CD14-positive monocyte (primary cell): ENCODE results near the gene ITPR3. TPM values are rescaled to one million over a fixed set of nuclear protein-coding genes. Genes with fewer than 3 reads are reported as not detected.

Experiments
- DNase-seq, 3 donors: peaks; one replicate each; pipeline ENCODE4 v3.0.0-alpha.2; 2011 to 2022
- H2AFZ ChIP-seq: 2 replicates; pipeline ENCODE4 v1.6.0; 2012; ENCODE audit warnings: mild to moderate bottlenecking, low read depth, low read length, inconsistent platforms; ENCODE audit not compliant: insufficient read depth, poor library complexity, severe bottlenecking
- H3K27ac ChIP-seq, 2 donors: 1 replicate in 1 of 2; 2 replicates in 1 of 2; pipeline ENCODE4 v1.5.1; 2012 to 2013; ENCODE audit warnings: low read length in 2 of 2, control low read depth in 1 of 2, inconsistent platforms in 1 of 2, low read depth in 1 of 2, mild to moderate bottlenecking in 1 of 2
- H3K27me3 ChIP-seq, 2 donors: one replicate each; pipeline versions ENCODE4 v1.6.0 to v1.6.1; 2011 to 2013; ENCODE audit warnings: low read length in 2 of 2; ENCODE audit not compliant: control insufficient read depth in 2 of 2, insufficient read depth in 2 of 2
- H3K36me3 ChIP-seq, 2 donors: replicated peaks in 1 of 2; 1 replicate in 1 of 2; 2 replicates in 1 of 2; pipeline versions ENCODE4 v1.5.1 to v1.6.1; 2012 to 2013; ENCODE audit warnings: low read length in 2 of 2, control low read depth in 1 of 2, inconsistent platforms in 1 of 2, mild to moderate bottlenecking in 1 of 2; ENCODE audit not compliant: insufficient read depth in 2 of 2, control insufficient read depth in 1 of 2
- H3K4me1 ChIP-seq, 2 donors: 1 replicate in 1 of 2; 2 replicates in 1 of 2; pipeline versions ENCODE4 v1.5.1 to v1.6.1; 2012 to 2013; ENCODE audit warnings: low read length in 2 of 2, control low read depth in 1 of 2, inconsistent platforms in 1 of 2, mild to moderate bottlenecking in 1 of 2, moderate library complexity in 1 of 2; ENCODE audit not compliant: insufficient read depth in 2 of 2, control insufficient read depth in 1 of 2
- H3K4me2 ChIP-seq: replicated peaks from 2 replicates; pipeline ENCODE3; 2012; ENCODE audit warnings: low read length, moderate library complexity, mild to moderate bottlenecking; ENCODE audit not compliant: poor library complexity, severe bottlenecking; ENCODE audit errors: extremely low read depth
- H3K4me3 ChIP-seq, 3 experiments: fragments of 200-600 bp in 1 of 3; sonication (generic) in 1 of 3; replicated peaks in 1 of 3; 1 replicate in 2 of 3; 2 replicates in 1 of 3; pipeline ENCODE4 v1.5.1; 2011 to 2013; ENCODE audit warnings: low read length in 3 of 3, mild to moderate bottlenecking in 3 of 3, control low read depth in 2 of 3, low read depth in 2 of 3, inconsistent platforms in 1 of 3, moderate library complexity in 1 of 3
- H3K79me2 ChIP-seq: 2 replicates; pipeline ENCODE4 v1.6.0; 2012; ENCODE audit warnings: mild to moderate bottlenecking, control low read depth, inconsistent platforms, low read length, moderate library complexity; ENCODE audit not compliant: insufficient read depth
- H3K9ac ChIP-seq: 2 replicates; pipeline ENCODE4 v1.6.0; 2017; ENCODE audit warnings: low read length, mild to moderate bottlenecking; ENCODE audit not compliant: insufficient read depth, poor library complexity, severe bottlenecking
- H3K9me3 ChIP-seq, 2 donors: replicated peaks in 1 of 2; 1 replicate in 1 of 2; 2 replicates in 1 of 2; pipeline versions ENCODE4 v1.5.1 to v1.6.1; 2012 to 2013; ENCODE audit warnings: low read length in 2 of 2, control low read depth in 1 of 2; ENCODE audit not compliant: control insufficient read depth in 1 of 2, insufficient read depth in 1 of 2
- H4K20me1 ChIP-seq: 2 replicates; pipeline ENCODE4 v1.6.0; 2012; ENCODE audit warnings: mild to moderate bottlenecking, low read length, control low read depth, moderate library complexity; ENCODE audit not compliant: insufficient read depth
- H3K27ac Mint-ChIP-seq, 7 donors: one replicate each; pipeline ENCODE4 v1.8.0; 2020; ENCODE audit warnings: mild to moderate bottlenecking in 7 of 7, mixed read lengths in 7 of 7, moderate library complexity in 6 of 7, inconsistent platforms in 2 of 7
- H3K27me3 Mint-ChIP-seq, 3 donors: one replicate each; pipeline ENCODE4 v1.8.0; 2021 to 2022; ENCODE audit warnings: low read depth in 3 of 3, mild to moderate bottlenecking in 3 of 3, mixed read lengths in 3 of 3, moderate library complexity in 3 of 3, inconsistent platforms in 1 of 3
- H3K36me3 Mint-ChIP-seq, 2 donors: one replicate each; pipeline ENCODE4 v1.8.0; 2020; ENCODE audit warnings: mixed read lengths in 2 of 2, inconsistent platforms in 1 of 2, mild to moderate bottlenecking in 1 of 2
- H3K4me1 Mint-ChIP-seq: one replicate; pipeline ENCODE4 v1.8.0; 2020; ENCODE audit warnings: mild to moderate bottlenecking, mixed read lengths
- H3K4me3 Mint-ChIP-seq, 2 donors: one replicate each; pipeline ENCODE4 v1.8.0; 2020; ENCODE audit warnings: mild to moderate bottlenecking in 2 of 2, mixed read lengths in 2 of 2, moderate library complexity in 1 of 2
- H3K9me3 Mint-ChIP-seq, 7 donors: one replicate each; pipeline ENCODE4 v1.8.0; 2020 to 2022; ENCODE audit warnings: mixed read lengths in 7 of 7, mild to moderate bottlenecking in 6 of 7, moderate library complexity in 6 of 7, inconsistent platforms in 2 of 7
- WGBS: methylation state at CpG from one replicate; pipeline ENCODE4 v1.1.5; 2013; ENCODE audit warnings: missing lambda C conversion rate; ENCODE audit not compliant: insufficient coverage; 5-methylcytosine and 5-hydroxymethylcytosine counted together
- intact Hi-C, 2 donors: fragments of 100-400 bp; cut with micrococcal nuclease; formaldehyde crosslinking; loops; one replicate each; pipeline versions ENCODE4 v1.15.0 to v1.15.1; 2023
- polyA plus RNA-seq, 3 donors: library from polyadenylated mRNA; depleted of rRNA in 1 of 3; unstranded in 2 of 3; stranded (reverse) in 1 of 3; fragments of 300-500 nt in 2 of 3; fragments of >200 nt in 1 of 3; fragmentation: Illumina TruSeq in 2 of 3; gene quantifications; 1 replicate in 2 of 3; 2 replicates in 1 of 3; pipeline ENCODE4 v1.2.3, GENCODE V29; 2012 to 2021
- TF ChIP-seq, protein P1 (sequence below): fragments of 200-600 bp; IDR thresholded peaks from one replicate; pipeline ENCODE4 v1.8.0; 2022; ENCODE audit warnings: antibody characterized with exemption, mild to moderate bottlenecking

Gene ITPR3
- polyA plus RNA-seq, 3 donors = 1.8 TPM; not detected in 2

DNA sequence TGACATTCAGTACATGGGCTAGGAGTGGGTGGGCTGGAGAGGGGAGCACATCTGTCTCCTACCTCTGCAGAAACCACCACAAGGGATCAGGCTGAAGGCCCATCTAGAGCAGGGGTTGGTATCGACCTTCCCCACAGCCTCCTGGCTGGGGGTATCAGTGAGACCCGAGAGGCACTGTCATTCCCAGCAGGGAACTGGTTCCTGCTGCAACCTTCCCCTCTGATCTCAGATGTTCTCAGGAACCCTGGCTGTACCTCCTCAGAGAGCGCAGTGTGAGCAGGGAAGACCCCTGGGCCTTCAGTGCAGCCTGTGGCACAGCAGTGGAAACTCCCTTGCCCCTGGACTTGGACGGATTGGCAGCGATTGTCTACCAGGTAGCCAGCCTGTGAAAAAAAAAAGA, 117.8 kb downstream of the ITPR3 start:
- no peak for DNase-seq
- Histone ChIP-seq H3K27me3 (no peaks in the 10 kb centered on the region), H3K9me3 (no peaks in the 10 kb centered on the region), H3K4me3 (no peak overlapping the region), H3K79me2 (no peaks in the 10 kb centered on the region), H3K4me1 (peaks cover 8 to 12% of the 10 kb centered on the region in 2 donors), H3K4me2 (no peak overlapping the region), H3K9ac (no peak overlapping the region), H3K36me3 (no peaks in the 10 kb centered on the region), H2AFZ (no peak overlapping the region), H4K20me1 (no peaks in the 10 kb centered on the region), H3K27ac (no peak overlapping the region)
- 87% methylated on average over 5 of the region's 5 CpGs for WGBS
- intact Hi-C loops = no loop called here
- H3K9me3 Mint-ChIP-seq = no peaks in the 10 kb centered on the region
- TF ChIP-seq, protein P1, sequence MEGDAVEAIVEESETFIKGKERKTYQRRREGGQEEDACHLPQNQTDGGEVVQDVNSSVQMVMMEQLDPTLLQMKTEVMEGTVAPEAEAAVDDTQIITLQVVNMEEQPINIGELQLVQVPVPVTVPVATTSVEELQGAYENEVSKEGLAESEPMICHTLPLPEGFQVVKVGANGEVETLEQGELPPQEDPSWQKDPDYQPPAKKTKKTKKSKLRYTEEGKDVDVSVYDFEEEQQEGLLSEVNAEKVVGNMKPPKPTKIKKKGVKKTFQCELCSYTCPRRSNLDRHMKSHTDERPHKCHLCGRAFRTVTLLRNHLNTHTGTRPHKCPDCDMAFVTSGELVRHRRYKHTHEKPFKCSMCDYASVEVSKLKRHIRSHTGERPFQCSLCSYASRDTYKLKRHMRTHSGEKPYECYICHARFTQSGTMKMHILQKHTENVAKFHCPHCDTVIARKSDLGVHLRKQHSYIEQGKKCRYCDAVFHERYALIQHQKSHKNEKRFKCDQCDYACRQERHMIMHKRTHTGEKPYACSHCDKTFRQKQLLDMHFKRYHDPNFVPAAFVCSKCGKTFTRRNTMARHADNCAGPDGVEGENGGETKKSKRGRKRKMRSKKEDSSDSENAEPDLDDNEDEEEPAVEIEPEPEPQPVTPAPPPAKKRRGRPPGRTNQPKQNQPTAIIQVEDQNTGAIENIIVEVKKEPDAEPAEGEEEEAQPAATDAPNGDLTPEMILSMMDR = no peak
- H3K4me3 Mint-ChIP-seq = no peak overlapping the region
- peaks cover 13% of the 10 kb centered on the region for H3K4me1 Mint-ChIP-seq
- no peaks in the 10 kb centered on the region for H3K36me3 Mint-ChIP-seq
- no peak overlapping the region for H3K27ac Mint-ChIP-seq
- peaks cover 0 to 6% (median 4%) of the 10 kb centered on the region in 3 donors for H3K27me3 Mint-ChIP-seq

DNA sequence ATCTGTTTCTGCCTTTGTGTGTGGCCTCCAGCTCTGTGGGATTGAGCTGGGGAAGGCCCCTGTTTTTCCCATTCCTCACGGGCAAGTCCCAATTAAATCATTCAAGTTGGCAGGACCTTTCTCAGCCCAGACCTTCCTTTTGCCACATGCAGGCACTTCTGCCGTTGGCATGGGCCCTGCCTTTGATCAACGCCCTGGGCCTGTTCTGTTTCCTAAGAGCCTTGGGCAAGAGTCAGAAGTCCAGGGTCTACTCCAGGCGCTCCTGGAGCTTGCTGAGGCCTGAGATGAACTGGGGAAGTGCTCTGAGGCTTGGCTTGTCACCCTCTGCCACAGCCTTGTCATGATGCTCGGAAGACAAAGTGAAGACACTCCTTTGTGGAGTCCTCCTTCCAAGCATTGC, 118.4 kb downstream of the ITPR3 start:
- Mint-ChIP-seq H3K27ac (no peak overlapping the region), H3K9me3 (no peaks in the 10 kb centered on the region), H3K4me3 (no peak overlapping the region), H3K27me3 (peaks cover 0 to 6% (median 4%) of the 10 kb centered on the region in 3 donors), H3K4me1 (peaks cover 13% of the 10 kb centered on the region), H3K36me3 (no peaks in the 10 kb centered on the region)
- Histone ChIP-seq H3K79me2 (no peaks in the 10 kb centered on the region), H3K4me1 (peaks cover 8 to 12% of the 10 kb centered on the region in 2 donors), H3K36me3 (no peaks in the 10 kb centered on the region), H3K27ac (no peak overlapping the region), H4K20me1 (no peaks in the 10 kb centered on the region), H3K27me3 (no peaks in the 10 kb centered on the region), H2AFZ (peak overlapping the region; percentile 38), H3K9me3 (no peaks in the 10 kb centered on the region), H3K4me3 (no peak overlapping the region), H3K4me2 (no peak overlapping the region), H3K9ac (no peak overlapping the region)
- TF ChIP-seq, protein P1 = no peak
- intact Hi-C loops = no loop called here
- DNase-seq = no peak
- WGBS = 73% methylated on average over 5 of the region's 5 CpGs
